A549 (cell line): ENCODE data around the gene ADCK2.

Experiments used
- BHLHE40 ChIP-seq: IDR thresholded peaks from 2 replicates; pipeline ENCODE4 v1.6.1; 2012; ENCODE audit warnings: low read depth, low read length, inconsistent platforms
- EP300 ChIP-seq, 2 experiments: fragments of >200 bp; sonication (Bioruptor Twin); formaldehyde crosslinking; IDR thresholded peaks; 2 replicates in 1 of 2; 3 replicates in 1 of 2; pipeline ENCODE4 v1.6.1; 2016 to 2017
- KDM5A ChIP-seq: fragments of 200-600 bp; sonication (generic); IDR thresholded peaks from 2 replicates; pipeline ENCODE4 v1.6.1; 2016; ENCODE audit warnings: antibody characterized with exemption, mild to moderate bottlenecking
- MAFK ChIP-seq: fragments of 450-650 bp; IDR thresholded peaks from 2 replicates; pipeline ENCODE4 v1.6.1; 2014; ENCODE audit not compliant: partially characterized antibody
- NR3C1 ChIP-seq: fragments of >200 bp; sonication (Bioruptor Twin); formaldehyde crosslinking; IDR thresholded peaks from 3 replicates; pipeline ENCODE4 v1.6.1; 2017
- RAD21 ChIP-seq, 2 experiments: fragments of >200 bp in 1 of 2; sonication (Bioruptor Twin) in 1 of 2; formaldehyde crosslinking in 1 of 2; IDR thresholded peaks in 1 of 2; conservative IDR thresholded peaks in 1 of 2; 2 replicates in 1 of 2; 3 replicates in 1 of 2; pipeline ENCODE4 v1.6.1; 2012 to 2018; ENCODE audit warnings: inconsistent platforms in 1 of 2
- SMC3 ChIP-seq: fragments of >200 bp; sonication (Bioruptor Twin); formaldehyde crosslinking; IDR thresholded peaks from 3 replicates; pipeline ENCODE4 v1.6.1; 2018; ENCODE audit warnings: inconsistent platforms
- TP53 ChIP-seq: fragments of 250-450 bp; sonication (Bioruptor Pico); IDR thresholded peaks from 2 replicates; pipeline ENCODE4 v1.5.0; 2021; ENCODE audit warnings: mild to moderate bottlenecking, moderate library complexity
- ZFP36 ChIP-seq: fragments of 450-650 bp; IDR thresholded peaks from 2 replicates; pipeline ENCODE4 v1.6.1; 2014; ENCODE audit warnings: borderline replicate concordance; ENCODE audit not compliant: partially characterized antibody
- TF ChIP-seq, protein P1 (sequence below): fragments of >200 bp; sonication (Bioruptor Twin); formaldehyde crosslinking; IDR thresholded peaks from 3 replicates; pipeline ENCODE4 v1.5.1; 2016
- TF ChIP-seq, protein P2 (sequence below): IDR thresholded peaks from 2 replicates; pipeline ENCODE4 v1.6.1; 2012
- TF ChIP-seq, protein P3 (sequence below): fragments of 450-650 bp; IDR thresholded peaks from 2 replicates; pipeline ENCODE4 v1.6.1; 2014; ENCODE audit warnings: antibody characterized with exemption
- TF ChIP-seq, protein P4 (sequence below): fragments of 150-350 bp; IDR thresholded peaks from 2 replicates; pipeline ENCODE4 v1.6.1; 2014; ENCODE audit warnings: low read depth, mild to moderate bottlenecking, low read length

DNA sequence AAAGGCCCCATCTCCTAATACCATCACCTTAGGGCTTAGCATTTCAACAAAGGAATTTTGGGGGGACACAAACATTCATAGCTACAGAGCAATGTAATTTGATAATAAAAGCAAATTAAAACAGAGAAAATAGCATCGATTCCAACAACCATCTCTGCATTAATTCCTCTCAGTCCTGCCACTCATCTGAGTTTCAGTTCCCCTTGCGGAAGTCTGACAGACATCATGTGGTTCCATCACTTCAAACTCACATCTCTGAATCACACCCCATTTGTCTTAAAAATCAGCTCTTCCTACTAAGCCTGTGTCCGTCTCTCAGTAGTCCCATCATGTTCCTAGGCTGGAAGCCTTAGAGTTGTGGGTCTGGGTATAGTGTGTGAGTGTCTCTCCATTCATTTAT lies 3.6 kb downstream of the ADCK2 start:
- TF ChIP-seq RAD21 (conservative IDR thresholded peaks at IDR 0.05 in 1 of 2, IDR thresholded peaks at IDR 0.05 in 1 of 2) (no peak), MAFK (no peak), ZFP36 (no peak), TP53 (CRISPR knock-in tag) (no peak), KDM5A (no peak), SMC3 (no peak), EP300 (IDR thresholded peaks at IDR 0.05) (no peak), NR3C1 (no peak), BHLHE40 (no peak)
- TF ChIP-seq, protein P1, sequence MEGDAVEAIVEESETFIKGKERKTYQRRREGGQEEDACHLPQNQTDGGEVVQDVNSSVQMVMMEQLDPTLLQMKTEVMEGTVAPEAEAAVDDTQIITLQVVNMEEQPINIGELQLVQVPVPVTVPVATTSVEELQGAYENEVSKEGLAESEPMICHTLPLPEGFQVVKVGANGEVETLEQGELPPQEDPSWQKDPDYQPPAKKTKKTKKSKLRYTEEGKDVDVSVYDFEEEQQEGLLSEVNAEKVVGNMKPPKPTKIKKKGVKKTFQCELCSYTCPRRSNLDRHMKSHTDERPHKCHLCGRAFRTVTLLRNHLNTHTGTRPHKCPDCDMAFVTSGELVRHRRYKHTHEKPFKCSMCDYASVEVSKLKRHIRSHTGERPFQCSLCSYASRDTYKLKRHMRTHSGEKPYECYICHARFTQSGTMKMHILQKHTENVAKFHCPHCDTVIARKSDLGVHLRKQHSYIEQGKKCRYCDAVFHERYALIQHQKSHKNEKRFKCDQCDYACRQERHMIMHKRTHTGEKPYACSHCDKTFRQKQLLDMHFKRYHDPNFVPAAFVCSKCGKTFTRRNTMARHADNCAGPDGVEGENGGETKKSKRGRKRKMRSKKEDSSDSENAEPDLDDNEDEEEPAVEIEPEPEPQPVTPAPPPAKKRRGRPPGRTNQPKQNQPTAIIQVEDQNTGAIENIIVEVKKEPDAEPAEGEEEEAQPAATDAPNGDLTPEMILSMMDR: no peak
- TF ChIP-seq, protein P2, sequence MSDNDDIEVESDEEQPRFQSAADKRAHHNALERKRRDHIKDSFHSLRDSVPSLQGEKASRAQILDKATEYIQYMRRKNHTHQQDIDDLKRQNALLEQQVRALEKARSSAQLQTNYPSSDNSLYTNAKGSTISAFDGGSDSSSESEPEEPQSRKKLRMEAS: no peak
- TF ChIP-seq, protein P3, sequence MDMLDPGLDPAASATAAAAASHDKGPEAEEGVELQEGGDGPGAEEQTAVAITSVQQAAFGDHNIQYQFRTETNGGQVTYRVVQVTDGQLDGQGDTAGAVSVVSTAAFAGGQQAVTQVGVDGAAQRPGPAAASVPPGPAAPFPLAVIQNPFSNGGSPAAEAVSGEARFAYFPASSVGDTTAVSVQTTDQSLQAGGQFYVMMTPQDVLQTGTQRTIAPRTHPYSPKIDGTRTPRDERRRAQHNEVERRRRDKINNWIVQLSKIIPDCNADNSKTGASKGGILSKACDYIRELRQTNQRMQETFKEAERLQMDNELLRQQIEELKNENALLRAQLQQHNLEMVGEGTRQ: no peak
- TF ChIP-seq, protein P4, sequence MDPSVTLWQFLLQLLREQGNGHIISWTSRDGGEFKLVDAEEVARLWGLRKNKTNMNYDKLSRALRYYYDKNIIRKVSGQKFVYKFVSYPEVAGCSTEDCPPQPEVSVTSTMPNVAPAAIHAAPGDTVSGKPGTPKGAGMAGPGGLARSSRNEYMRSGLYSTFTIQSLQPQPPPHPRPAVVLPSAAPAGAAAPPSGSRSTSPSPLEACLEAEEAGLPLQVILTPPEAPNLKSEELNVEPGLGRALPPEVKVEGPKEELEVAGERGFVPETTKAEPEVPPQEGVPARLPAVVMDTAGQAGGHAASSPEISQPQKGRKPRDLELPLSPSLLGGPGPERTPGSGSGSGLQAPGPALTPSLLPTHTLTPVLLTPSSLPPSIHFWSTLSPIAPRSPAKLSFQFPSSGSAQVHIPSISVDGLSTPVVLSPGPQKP: no peak
